B cell (primary cell): ENCODE measurements around the gene CCR2. TPM values are rescaled to one million over a fixed set of nuclear protein-coding genes. Genes with fewer than 3 reads are reported as not detected.

Experiments
- ATAC-seq: fragments of 200-7000 bp; cut with Tn5 transposase; one replicate; pipeline ENCODE4 v1.10.0; 2021; ENCODE audit warnings: low read depth, mild to moderate bottlenecking, moderate number of reproducible peaks, moderate library complexity
- CTCF ChIA-PET: fragments of 350-600 bp; sonication (Branson Sonifier 250); formaldehyde crosslinking; loops from one replicate; lab custom pipeline; 2021; ENCODE audit warnings: antibody characterized with exemption, inconsistent platforms; lab: Charles Lee
- POLR2A ChIA-PET: fragments of 350-600 bp; sonication (Branson Sonifier 250); formaldehyde crosslinking; loops from one replicate; lab custom pipeline; 2021; ENCODE audit warnings: antibody characterized with exemption; lab: Charles Lee
- DNase-seq: peaks from one replicate; pipeline ENCODE4 v3.0.0; 2013
- H2AFZ ChIP-seq: 2 replicates; pipeline ENCODE4 v1.6.1; 2012; ENCODE audit warnings: mild to moderate bottlenecking, low read depth, low read length; ENCODE audit not compliant: insufficient read depth, poor library complexity, severe bottlenecking
- H3K27ac ChIP-seq, 2 donors: 1 replicate in 1 of 2; 2 replicates in 1 of 2; pipeline ENCODE4 v1.5.1; 2012 to 2013; ENCODE audit warnings: low read length in 2 of 2, mild to moderate bottlenecking in 2 of 2, moderate library complexity in 1 of 2
- H3K27me3 ChIP-seq, 4 experiments: fragments of 200-600 bp in 1 of 4; sonication (generic) in 1 of 4; replicated peaks in 1 of 4; 1 replicate in 2 of 4; 2 replicates in 2 of 4; pipeline versions ENCODE4 v1.6.1 to v1.7.0; 2013 to 2016; ENCODE audit warnings: low read length in 3 of 4, mild to moderate bottlenecking in 2 of 4, mixed read lengths in 1 of 4, moderate library complexity in 1 of 4; ENCODE audit not compliant: insufficient read depth in 4 of 4, control insufficient read depth in 3 of 4; ENCODE audit errors: control extremely low read depth in 1 of 4
- H3K36me3 ChIP-seq, 2 experiments: replicated peaks in 1 of 2; 1 replicate in 1 of 2; 2 replicates in 1 of 2; pipeline versions ENCODE4 v1.6.1 to v1.7.1; 2013; ENCODE audit warnings: low read length in 1 of 2; ENCODE audit not compliant: insufficient read depth in 2 of 2, control insufficient read depth in 1 of 2; ENCODE audit errors: control extremely low read depth in 1 of 2, extremely low read depth in 1 of 2
- H3K4me1 ChIP-seq, 2 donors: fragments of 200-600 bp in 1 of 2; sonication (generic) in 1 of 2; 1 replicate in 1 of 2; 2 replicates in 1 of 2; pipeline versions ENCODE4 v1.5.1 to v1.6.1; 2013 to 2017; ENCODE audit warnings: low read length in 2 of 2; ENCODE audit not compliant: control insufficient read depth in 2 of 2, insufficient read depth in 2 of 2
- H3K4me2 ChIP-seq: replicated peaks from 2 replicates; pipeline ENCODE3; 2012; ENCODE audit warnings: mild to moderate bottlenecking, low read depth, low read length; ENCODE audit not compliant: poor library complexity, severe bottlenecking
- H3K4me3 ChIP-seq, 5 experiments: fragments of 200-600 bp in 1 of 5; sonication (generic) in 1 of 5; 1 replicate in 3 of 5; 2 replicates in 2 of 5; pipeline versions ENCODE4 v1.5.1 to v1.7.0; 2011 to 2016; ENCODE audit warnings: low read length in 4 of 5, mild to moderate bottlenecking in 4 of 5, low read depth in 2 of 5, control low read depth in 1 of 5, moderate library complexity in 1 of 5; ENCODE audit not compliant: insufficient read depth in 1 of 5; ENCODE audit errors: control extremely low read depth in 1 of 5, extremely low read depth in 1 of 5
- H3K79me2 ChIP-seq: fragments of 200-600 bp; sonication (generic); one replicate; pipeline ENCODE4 v1.6.0; 2016; ENCODE audit warnings: low read length; ENCODE audit not compliant: control insufficient read depth, insufficient read depth
- H3K9ac ChIP-seq: fragments of 200-600 bp; sonication (generic); 2 replicates; pipeline ENCODE4 v1.6.1; 2017; ENCODE audit warnings: mild to moderate bottlenecking, low read length, moderate library complexity
- H3K9me3 ChIP-seq, 3 donors: one replicate each; pipeline versions ENCODE4 v1.6.1 to v1.7.1; 2013; ENCODE audit warnings: low read length in 2 of 3; ENCODE audit not compliant: control insufficient read depth in 2 of 3, insufficient read depth in 1 of 3; ENCODE audit errors: control extremely low read depth in 1 of 3
- H4K20me1 ChIP-seq: 2 replicates; pipeline ENCODE4 v1.6.0; 2012; ENCODE audit warnings: mild to moderate bottlenecking, low read length; ENCODE audit not compliant: insufficient read depth, control insufficient read depth, poor library complexity, severe bottlenecking
- H3K27ac Mint-ChIP-seq: one replicate; pipeline ENCODE4 v1.8.0; 2021; ENCODE audit warnings: mixed read lengths
- H3K27me3 Mint-ChIP-seq: one replicate; pipeline ENCODE4 v1.8.0; 2021; ENCODE audit warnings: mixed read lengths
- H3K4me1 Mint-ChIP-seq: one replicate; pipeline ENCODE4 v1.8.0; 2021; ENCODE audit warnings: mixed read lengths
- H3K4me3 Mint-ChIP-seq: one replicate; pipeline ENCODE4 v1.8.0; 2021; ENCODE audit warnings: mixed read lengths
- H3K9me3 Mint-ChIP-seq: one replicate; pipeline ENCODE4 v1.8.0; 2022; ENCODE audit warnings: mixed read lengths; ENCODE audit not compliant: insufficient read depth
- EZH2 ChIP-seq: IDR thresholded peaks from 2 replicates; pipeline ENCODE4 v1.6.1; 2012; ENCODE audit warnings: borderline replicate concordance, low read depth, mild to moderate bottlenecking, moderate library complexity, low read length; ENCODE audit not compliant: insufficient read depth, poor library complexity, severe bottlenecking
- WGBS: methylation state at CpG from one replicate; pipeline ENCODE4 v1.1.5; 2013; ENCODE audit warnings: missing lambda C conversion rate; ENCODE audit not compliant: insufficient coverage; 5-methylcytosine and 5-hydroxymethylcytosine counted together
- intact Hi-C: fragments of 100-400 bp; cut with micrococcal nuclease; formaldehyde crosslinking; loops from one replicate; pipeline ENCODE4 v1.10.0; 2022
- polyA plus RNA-seq: library from polyadenylated mRNA; depleted of rRNA; stranded (reverse); fragments of >200 nt; gene quantifications from 2 replicates; pipeline ENCODE4 v1.2.3, GENCODE V29; 2012
- total RNA-seq, 2 donors: library from RNA; stranded (reverse); fragments of 120-200 nt in 1 of 2; gene quantifications; 1 replicate in 1 of 2; 2 replicates in 1 of 2; pipeline versions ENCODE4 v1.2.3 to v1.2.4, GENCODE V29; 2013 to 2022
- TF ChIP-seq, protein P1 (sequence below): fragments of 200-600 bp; IDR thresholded peaks from one replicate; pipeline ENCODE4 v1.8.0; 2022; ENCODE audit warnings: antibody characterized with exemption, mild to moderate bottlenecking

Gene CCR2
- total and polyA plus RNA-seq, 2 donors (not counting 1 experiment from before 2014, with no cell fraction given), result 0.34 to 0.82 TPM

- POLR2A ChIA-PET, result no interaction called here
- peak; percentile 41 for DNase-seq
These were observed 18.8 kb downstream of the CCR2 start for GRCh38 chr3:46372492-46373359.

More at GRCh38 chr3:46372492-46373359, 18.8 kb downstream of the CCR2 start:
- Mint-ChIP-seq H3K27me3 (peaks cover 3% of the 10 kb centered on the region), H3K4me1 (peaks cover 36% of the 10 kb centered on the region), H3K27ac (no peak overlapping the region), H3K4me3 (no peak overlapping the region), H3K9me3 (no peaks in the 10 kb centered on the region)
- H3K4me2 ChIP-seq, result no peak overlapping the region
- intact Hi-C loops, result loop anchor here (1.0 kb wide), 1 partner anchor 96 kb away; no protein-coding TSS in a partner anchor
- no peak overlapping the region for H3K4me3 ChIP-seq
- H4K20me1 ChIP-seq, result no peaks in the 10 kb centered on the region
- H3K27me3 ChIP-seq, result peaks cover 0 to 2% (median 0%) of the 10 kb centered on the region in 4 experiments
- peaks cover 12 to 19% of the 10 kb centered on the region in 2 donors for H3K4me1 ChIP-seq
- H3K27ac ChIP-seq, result no peak overlapping the region
- 97% methylated on average over 6 of the region's 9 CpGs for WGBS
- CTCF ChIA-PET, result interaction anchor here (0.7 to 13.1 kb wide), 8 partner anchors 10 to 434 kb away, joined by 3 to 233 read pairs (median 46); partner anchors contain the start of gene CCR1
- H3K9me3 ChIP-seq, result no peaks in the 10 kb centered on the region
- H3K79me2 ChIP-seq, result no peaks in the 10 kb centered on the region
- no peaks in the 10 kb centered on the region for H3K36me3 ChIP-seq
- H3K9ac ChIP-seq, result no peak overlapping the region
- H2AFZ ChIP-seq, result no peak overlapping the region
- TF ChIP-seq, protein P1, sequence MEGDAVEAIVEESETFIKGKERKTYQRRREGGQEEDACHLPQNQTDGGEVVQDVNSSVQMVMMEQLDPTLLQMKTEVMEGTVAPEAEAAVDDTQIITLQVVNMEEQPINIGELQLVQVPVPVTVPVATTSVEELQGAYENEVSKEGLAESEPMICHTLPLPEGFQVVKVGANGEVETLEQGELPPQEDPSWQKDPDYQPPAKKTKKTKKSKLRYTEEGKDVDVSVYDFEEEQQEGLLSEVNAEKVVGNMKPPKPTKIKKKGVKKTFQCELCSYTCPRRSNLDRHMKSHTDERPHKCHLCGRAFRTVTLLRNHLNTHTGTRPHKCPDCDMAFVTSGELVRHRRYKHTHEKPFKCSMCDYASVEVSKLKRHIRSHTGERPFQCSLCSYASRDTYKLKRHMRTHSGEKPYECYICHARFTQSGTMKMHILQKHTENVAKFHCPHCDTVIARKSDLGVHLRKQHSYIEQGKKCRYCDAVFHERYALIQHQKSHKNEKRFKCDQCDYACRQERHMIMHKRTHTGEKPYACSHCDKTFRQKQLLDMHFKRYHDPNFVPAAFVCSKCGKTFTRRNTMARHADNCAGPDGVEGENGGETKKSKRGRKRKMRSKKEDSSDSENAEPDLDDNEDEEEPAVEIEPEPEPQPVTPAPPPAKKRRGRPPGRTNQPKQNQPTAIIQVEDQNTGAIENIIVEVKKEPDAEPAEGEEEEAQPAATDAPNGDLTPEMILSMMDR, result peak; percentile 61
- TF ChIP-seq EZH2, result no peak
- ATAC-seq, result peak; percentile 32
